Suprapubic skin (tissue), 3 donors: Measurements from ENCODE around the gene CADPS2.

ENCODE experiments used
- CTCF ChIP-seq, 2 donors: fragments of 200-600 bp in 1 of 2; fragments of 450-650 bp in 1 of 2; sonication (generic) in 1 of 2; IDR thresholded peaks; one replicate each; pipeline ENCODE4 v1.5.1; 2016 to 2019; ENCODE audit warnings: antibody characterized with exemption in 2 of 2, mild to moderate bottlenecking in 1 of 2, moderate library complexity in 1 of 2
- POLR2AphosphoS5 ChIP-seq, 3 donors: sonication (generic); formaldehyde crosslinking; IDR thresholded peaks; one replicate each; pipeline ENCODE4 v1.6.1; 2017; ENCODE audit warnings: antibody characterized with exemption in 3 of 3

DNA sequence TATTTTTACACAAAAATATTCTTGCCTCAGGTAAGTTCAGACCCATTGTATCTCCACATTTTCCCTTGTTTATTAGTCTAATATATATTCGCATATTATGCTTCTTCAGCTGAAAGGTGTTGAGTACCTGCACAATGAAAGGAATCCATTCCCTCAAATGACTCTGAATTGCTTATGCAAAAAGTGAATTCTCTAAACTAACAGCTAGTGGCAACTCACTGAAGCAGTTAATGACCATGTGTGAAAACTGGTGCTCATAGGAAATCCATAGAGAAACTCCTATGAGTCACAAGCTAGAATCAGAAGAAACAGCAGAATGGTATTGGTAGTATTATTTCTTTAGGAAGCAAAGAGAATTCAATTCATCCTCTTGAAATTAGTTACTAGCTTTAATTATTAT lies 150.1 kb downstream of the CADPS2 start:
- no peak for TF ChIP-seq POLR2AphosphoS5 (IDR thresholded peaks at IDR 0.05)
- no peak for TF ChIP-seq CTCF (IDR thresholded peaks at IDR 0.05)
